ENCODE measurements around the gene CALR3.

DNA sequence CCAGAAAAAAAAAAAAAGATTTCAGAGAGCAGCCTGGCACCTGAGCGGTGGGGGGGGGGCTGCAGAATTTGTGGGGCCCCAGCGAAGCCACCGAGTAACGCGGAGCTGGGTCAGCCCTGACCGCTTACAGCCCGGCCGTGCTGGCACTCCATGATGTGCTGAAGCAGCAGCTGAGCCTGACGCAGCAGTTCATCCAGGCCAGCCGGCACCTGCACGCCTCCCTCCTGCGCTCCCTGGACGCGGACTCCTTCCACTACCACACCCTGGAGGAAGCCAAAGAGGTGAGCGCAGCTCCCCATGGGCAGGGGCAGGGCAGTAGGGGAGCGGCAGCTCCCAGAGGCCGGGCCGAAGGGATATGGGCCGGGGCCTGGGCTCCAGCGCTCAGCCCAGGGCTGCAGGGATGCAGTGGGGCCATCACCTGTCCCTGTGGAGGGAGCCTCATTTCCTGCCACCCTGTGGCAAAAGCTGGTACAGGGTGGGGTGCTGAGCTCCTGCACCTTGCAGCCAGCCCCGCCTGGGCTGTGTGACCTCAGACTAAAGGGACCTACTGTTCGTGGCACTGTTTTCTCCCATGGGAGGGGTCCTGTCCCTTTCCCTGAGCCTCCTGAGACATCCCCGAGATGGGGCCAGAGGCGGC, 18.5 kb upstream of the CALR3 start:
- TF ChIP-seq CTCF (IDR thresholded peaks at IDR 0.05): no peak
- no peak for TF ChIP-seq POLR2AphosphoS5 (IDR thresholded peaks at IDR 0.05; ENCODE audit: low read depth, low read length)
- TF ChIP-seq, protein P1, sequence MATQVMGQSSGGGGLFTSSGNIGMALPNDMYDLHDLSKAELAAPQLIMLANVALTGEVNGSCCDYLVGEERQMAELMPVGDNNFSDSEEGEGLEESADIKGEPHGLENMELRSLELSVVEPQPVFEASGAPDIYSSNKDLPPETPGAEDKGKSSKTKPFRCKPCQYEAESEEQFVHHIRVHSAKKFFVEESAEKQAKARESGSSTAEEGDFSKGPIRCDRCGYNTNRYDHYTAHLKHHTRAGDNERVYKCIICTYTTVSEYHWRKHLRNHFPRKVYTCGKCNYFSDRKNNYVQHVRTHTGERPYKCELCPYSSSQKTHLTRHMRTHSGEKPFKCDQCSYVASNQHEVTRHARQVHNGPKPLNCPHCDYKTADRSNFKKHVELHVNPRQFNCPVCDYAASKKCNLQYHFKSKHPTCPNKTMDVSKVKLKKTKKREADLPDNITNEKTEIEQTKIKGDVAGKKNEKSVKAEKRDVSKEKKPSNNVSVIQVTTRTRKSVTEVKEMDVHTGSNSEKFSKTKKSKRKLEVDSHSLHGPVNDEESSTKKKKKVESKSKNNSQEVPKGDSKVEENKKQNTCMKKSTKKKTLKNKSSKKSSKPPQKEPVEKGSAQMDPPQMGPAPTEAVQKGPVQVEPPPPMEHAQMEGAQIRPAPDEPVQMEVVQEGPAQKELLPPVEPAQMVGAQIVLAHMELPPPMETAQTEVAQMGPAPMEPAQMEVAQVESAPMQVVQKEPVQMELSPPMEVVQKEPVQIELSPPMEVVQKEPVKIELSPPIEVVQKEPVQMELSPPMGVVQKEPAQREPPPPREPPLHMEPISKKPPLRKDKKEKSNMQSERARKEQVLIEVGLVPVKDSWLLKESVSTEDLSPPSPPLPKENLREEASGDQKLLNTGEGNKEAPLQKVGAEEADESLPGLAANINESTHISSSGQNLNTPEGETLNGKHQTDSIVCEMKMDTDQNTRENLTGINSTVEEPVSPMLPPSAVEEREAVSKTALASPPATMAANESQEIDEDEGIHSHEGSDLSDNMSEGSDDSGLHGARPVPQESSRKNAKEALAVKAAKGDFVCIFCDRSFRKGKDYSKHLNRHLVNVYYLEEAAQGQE (IDR thresholded peaks at IDR 0.05; ENCODE audit: insufficient read depth in 1 of 2, low read depth in 2 of 2, low read length in 1 of 2): no peak
- no peak for TF ChIP-seq TCF7L2 (IDR thresholded peaks at IDR 0.05; ENCODE audit: low read depth, low read length)
- TF ChIP-seq SIN3A (IDR thresholded peaks at IDR 0.05; ENCODE audit: borderline replicate concordance, insufficient read depth, low read depth, low read length): no peak

Measured in Panc1 (cell line).